Prostate gland (tissue), 2 donors: ENCODE data around the gene VCX2. TPM values are rescaled to one million over a fixed set of nuclear protein-coding genes. Genes with fewer than 3 reads are reported as not detected.

ENCODE experiments used
- DNase-seq: peaks from one replicate; pipeline ENCODE4 v3.0.0-alpha.2; 2019; ENCODE audit warnings: low spot score
- H3K27ac ChIP-seq, 2 donors: fragments of 200-600 bp; sonication (generic); 2 replicates each; pipeline ENCODE4 v1.5.1; 2017 to 2019
- H3K27me3 ChIP-seq: fragments of 200-600 bp; sonication (generic); replicated peaks from 2 replicates; pipeline ENCODE4 v1.5.1; 2019; ENCODE audit not compliant: insufficient read depth
- H3K36me3 ChIP-seq, 2 donors: fragments of 200-600 bp; sonication (generic); 1 replicate in 1 of 2; 2 replicates in 1 of 2; pipeline versions ENCODE4 v1.5.1 to v1.8.1; 2017 to 2019
- H3K4me1 ChIP-seq: fragments of 200-600 bp; sonication (generic); replicated peaks from 2 replicates; pipeline ENCODE4 v1.5.1; 2019
- H3K4me3 ChIP-seq, 2 donors: fragments of 200-600 bp; sonication (generic); 2 replicates each; pipeline ENCODE4 v1.5.1; 2017 to 2019
- H3K9me3 ChIP-seq: fragments of 200-600 bp; sonication (generic); 2 replicates; pipeline ENCODE4 v1.5.1; 2017
- CTCF ChIP-seq, 4 experiments: fragments of 200-600 bp in 2 of 4; fragments of 450-650 bp in 2 of 4; sonication (generic) in 2 of 4; IDR thresholded peaks; 1 replicate in 3 of 4; 2 replicates in 1 of 4; pipeline ENCODE4 v1.5.1; 2016 to 2019; ENCODE audit warnings: antibody characterized with exemption in 4 of 4, mild to moderate bottlenecking in 2 of 4, moderate library complexity in 2 of 4
- POLR2A ChIP-seq: fragments of 450-650 bp; IDR thresholded peaks from one replicate; pipeline ENCODE4 v1.6.1; 2016; ENCODE audit warnings: antibody characterized with exemption, mild to moderate bottlenecking
- POLR2AphosphoS5 ChIP-seq: sonication (generic); formaldehyde crosslinking; IDR thresholded peaks from one replicate; pipeline ENCODE4 v1.6.1; 2017; ENCODE audit warnings: antibody characterized with exemption
- WGBS: methylation state at CpG from one replicate; pipeline ENCODE4 v1.1.5; 2018; 5-methylcytosine and 5-hydroxymethylcytosine counted together
- intact Hi-C: fragments of 100-400 bp; cut with DNase I; formaldehyde crosslinking; loops from one replicate; pipeline ENCODE4 v1.14.2; 2022
- total RNA-seq, 2 donors: library from RNA; depleted of rRNA; stranded (reverse); fragments of >200 nt; gene quantifications; one replicate each; pipeline ENCODE4 v1.1.0, GENCODE V29; 2016

VCX2 gene
- total RNA-seq, 2 donors from 2014 or later, result 27.8 TPM; not detected in 1

DNA sequence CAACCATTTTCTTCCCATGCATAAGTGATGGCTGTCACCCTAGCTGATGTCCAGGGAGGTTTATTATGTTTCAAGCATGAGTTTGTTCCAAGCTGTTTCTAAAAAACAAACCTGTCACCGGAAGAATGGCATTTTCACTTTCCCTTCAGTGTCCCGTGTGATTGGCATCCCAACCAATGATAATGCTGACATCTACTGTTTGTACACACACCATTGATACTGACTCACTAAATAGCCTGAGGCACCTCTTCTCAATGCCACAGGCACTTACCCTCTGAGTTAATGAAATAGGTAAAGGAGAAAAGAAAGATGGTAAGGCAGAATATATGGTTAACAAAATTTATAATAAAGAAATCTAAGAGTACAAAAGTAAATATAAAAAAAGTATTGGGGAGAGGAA lies 23.1 kb upstream of the VCX2 start:
- Histone ChIP-seq H3K4me1 (no peaks in the 10 kb centered on the region), H3K36me3 (no peaks in the 10 kb centered on the region), H3K27ac (no peak overlapping the region), H3K9me3 (no peaks in the 10 kb centered on the region), H3K27me3 (no peaks in the 10 kb centered on the region), H3K4me3 (no peak overlapping the region)
- WGBS, result 88% methylated on average over 2 of the region's 2 CpGs
- no peak for DNase-seq
- TF ChIP-seq POLR2A, result no peak
- no peak for TF ChIP-seq POLR2AphosphoS5
- no peak for TF ChIP-seq CTCF (IDR thresholded peaks at IDR 0.05)
- intact Hi-C loops, result no loop called here

GRCh38 chrX:8192276-8192675 lies 21.2 kb upstream of the VCX2 start:
- H3K27me3 ChIP-seq, result no peaks in the 10 kb centered on the region
- TF ChIP-seq CTCF (IDR thresholded peaks at IDR 0.05) (no peak), POLR2A (no peak), POLR2AphosphoS5 (no peak)
- no peaks in the 10 kb centered on the region for H3K4me1 ChIP-seq
- 46% methylated on average over 2 of the region's 2 CpGs for WGBS
- H3K27ac ChIP-seq, result no peak overlapping the region
- H3K9me3 ChIP-seq, result no peaks in the 10 kb centered on the region
- no peaks in the 10 kb centered on the region for H3K36me3 ChIP-seq
- H3K4me3 ChIP-seq, result no peak overlapping the region
- DNase-seq, result no peak
- intact Hi-C loops, result no loop called here

- WGBS, result 74% methylated on average over 8 of the region's 8 CpGs
- no peaks in the 10 kb centered on the region for H3K36me3 ChIP-seq
- intact Hi-C loops, result no loop called here
- no peak for TF ChIP-seq POLR2A
- TF ChIP-seq POLR2AphosphoS5, result no peak
- no peak for TF ChIP-seq CTCF (IDR thresholded peaks at IDR 0.05)
- peak; percentile 6 for DNase-seq
- no peaks in the 10 kb centered on the region for H3K9me3 ChIP-seq
- H3K4me1 ChIP-seq, result no peaks in the 10 kb centered on the region
- no peak overlapping the region for H3K4me3 ChIP-seq
- H3K27ac ChIP-seq, result no peak overlapping the region
- H3K27me3 ChIP-seq, result no peaks in the 10 kb centered on the region
Measured at GRCh38 chrX:8191022-8191421, 20.0 kb upstream of the VCX2 start.

DNA sequence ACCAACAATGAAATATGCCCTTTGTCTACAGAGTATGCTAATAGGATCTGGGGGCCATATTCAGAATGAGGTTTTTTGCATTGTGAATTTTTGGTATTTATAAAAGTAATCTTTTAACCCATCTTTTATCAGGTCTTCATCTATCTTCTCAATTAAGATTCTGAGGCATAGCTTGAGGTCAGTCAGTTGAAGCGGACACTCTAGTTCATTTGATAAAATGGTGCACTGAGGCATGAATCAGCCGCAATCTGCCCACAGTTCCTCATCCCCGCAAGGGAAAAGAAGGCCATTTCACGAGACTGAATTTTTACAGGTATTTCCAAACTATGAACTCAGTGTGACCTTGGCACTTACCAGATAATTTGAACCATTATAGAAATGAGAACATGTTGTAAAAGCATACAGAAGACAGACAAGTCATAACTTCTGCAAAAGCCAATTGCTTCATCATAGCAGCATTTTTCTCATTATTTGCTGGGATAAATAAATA lies 19.3 kb upstream of the VCX2 start:
- no peaks in the 10 kb centered on the region for H3K36me3 ChIP-seq
- WGBS, result 74% methylated on average over 4 of the region's 4 CpGs
- intact Hi-C loops, result no loop called here
- no peaks in the 10 kb centered on the region for H3K4me1 ChIP-seq
- no peaks in the 10 kb centered on the region for H3K27me3 ChIP-seq
- H3K27ac ChIP-seq, result no peak overlapping the region
- no peaks in the 10 kb centered on the region for H3K9me3 ChIP-seq
- no peak overlapping the region for H3K4me3 ChIP-seq
- TF ChIP-seq POLR2A (no peak), CTCF (IDR thresholded peaks at IDR 0.05) (no peak), POLR2AphosphoS5 (no peak)
- DNase-seq, result no peak

GRCh38 chrX:8189096-8189830 lies 18.2 kb upstream of the VCX2 start:
- no peak overlapping the region for H3K27ac ChIP-seq
- no peaks in the 10 kb centered on the region for H3K36me3 ChIP-seq
- 84% methylated on average over 6 of the region's 6 CpGs for WGBS
- no peaks in the 10 kb centered on the region for H3K27me3 ChIP-seq
- H3K4me1 ChIP-seq, result no peaks in the 10 kb centered on the region
- no peak overlapping the region for H3K4me3 ChIP-seq
- TF ChIP-seq POLR2A (no peak), CTCF (IDR thresholded peaks at IDR 0.05) (no peak), POLR2AphosphoS5 (no peak)
- DNase-seq, result no peak
- H3K9me3 ChIP-seq, result no peaks in the 10 kb centered on the region
- intact Hi-C loops, result loop anchor here (10.0 kb wide), 1 partner anchor 546 kb away; the partner anchor contains the start of gene ANOS1
